GM10248 (cell line): ENCODE measurements around the gene PTPN9.
"Not testable (repeated sequence)": the region's sequence is repeated elsewhere in the genome, so short reads cannot be mapped to it uniquely, and the experiment has no call there.

ENCODE experiments used
- CTCF ChIA-PET: fragments of 300-600 bp; sonication (Branson Sonifier 250); formaldehyde crosslinking; extraction: SDS; loops from one replicate; lab custom pipeline; 2021; ENCODE audit warnings: antibody characterized with exemption; lab: Yijun Ruan, JAX
- POLR2A ChIA-PET: fragments of 350-650 bp; sonication (Branson Sonifier 250); formaldehyde crosslinking; extraction: SDS; loops from one replicate; lab custom pipeline; 2020; ENCODE audit warnings: antibody characterized with exemption; lab: Yijun Ruan, JAX
- DNase-seq: peaks from one replicate; pipeline ENCODE4 v3.0.0; 2012; ENCODE audit errors: extremely low spot score
- CTCF ChIP-seq: IDR thresholded peaks from 2 replicates; pipeline ENCODE4 v1.5.1; 2012; ENCODE audit warnings: mild to moderate bottlenecking, low read depth; ENCODE audit errors: extremely low read depth, missing control alignments, control extremely low read depth

The PTPN9 gene

GRCh38 chr15:75508840-75509532, 70.1 kb downstream of the PTPN9 start:
- DNase-seq, result peak; percentile 25
- ChIA-PET POLR2A (no interaction called here), CTCF (interaction anchor here (0.7 to 3.5 kb wide), 10 partner anchors 9 to 168 kb away, joined by 3 to 14 read pairs (median 4); no protein-coding TSS in a partner anchor)
- peak; percentile 43 for TF ChIP-seq CTCF

- ChIA-PET CTCF (interaction anchor here (1.4 kb wide), 1 partner anchor 24 kb away, joined by 3 read pairs; no protein-coding TSS in a partner anchor), POLR2A (no interaction called here)
- TF ChIP-seq CTCF, result no peak
- DNase-seq, result no peak
Observed at GRCh38 chr15:75502360-75502759, 76.8 kb downstream of the PTPN9 start.

GRCh38 chr15:75493732-75494131, 85.4 kb downstream of the PTPN9 start:
- POLR2A ChIA-PET, result no interaction called here
- CTCF ChIA-PET, result interaction anchor here (1.3 kb wide), 1 partner anchor 20 kb away, joined by 4 read pairs; no protein-coding TSS in a partner anchor
- TF ChIP-seq CTCF, result no peak
- DNase-seq, result no peak

- no peak for TF ChIP-seq CTCF
- CTCF ChIA-PET, result interaction anchor here (1.0 kb wide), 1 partner anchor 17 kb away, joined by 3 read pairs; no protein-coding TSS in a partner anchor
- no peak for DNase-seq
- POLR2A ChIA-PET, result no interaction called here
Observed at GRCh38 chr15:75483961-75484360, 95.2 kb downstream of the PTPN9 start.

- POLR2A ChIA-PET, CTCF ChIA-PET, DNase-seq: not testable (repeated sequence)
Observed at GRCh38 chr15:75483556-75483955, 95.6 kb downstream of the PTPN9 start.

- no peak for DNase-seq
- POLR2A ChIA-PET, result no interaction called here
- no peak for TF ChIP-seq CTCF
- CTCF ChIA-PET, result no interaction called here
Observed at GRCh38 chr15:75483106-75483505, 96.0 kb downstream of the PTPN9 start.

GRCh38 chr15:75480463-75480862, 98.7 kb downstream of the PTPN9 start:
- CTCF ChIA-PET, DNase-seq, POLR2A ChIA-PET: not testable (repeated sequence)
